KBM-7 (cell line): ENCODE results near the gene TOR4A.

Experiments
- DNase-seq: peaks from one replicate; pipeline ENCODE4 v3.0.0-alpha.2; 2015
- in situ Hi-C: fragments of 300-500 bp; cut with MboI; formaldehyde crosslinking; loops from 2 replicates; pipeline ENCODE4 v1.14.3; 2020; ENCODE audit warnings: low sequenced_read_pairs, low pct_unique_long_range_greater_than_20kb, mixed read lengths

Gene TOR4A

GRCh38 chr9:137268538-137269201 lies 8.9 kb upstream of the TOR4A start:
- in situ Hi-C loops: no loop called here
- no peak for DNase-seq

DNA sequence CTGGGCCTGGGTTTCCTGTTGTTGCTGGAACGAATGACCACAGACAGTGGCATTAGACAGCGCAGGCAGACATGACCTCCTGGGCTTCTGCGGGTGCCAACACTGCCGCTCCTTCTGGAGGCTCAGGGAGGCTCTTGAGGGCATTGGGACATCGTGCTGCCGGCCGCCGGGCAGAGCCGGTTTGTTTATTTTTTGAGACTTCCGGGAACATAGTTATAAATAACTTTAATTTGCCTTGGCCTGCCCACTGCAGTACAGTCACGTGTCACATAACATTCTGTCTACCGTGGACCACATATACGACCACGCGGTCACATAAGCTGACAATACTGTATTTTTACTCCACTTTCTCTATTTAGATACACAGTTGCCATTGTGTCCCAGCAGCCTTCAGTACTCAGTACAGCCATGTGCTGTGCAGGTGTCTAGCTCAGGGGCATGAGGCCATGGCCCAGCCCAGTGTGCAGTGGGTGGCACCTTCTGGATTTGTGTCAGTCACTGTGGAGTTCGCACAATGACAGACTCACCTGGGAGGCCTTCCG lies 8.2 kb upstream of the TOR4A start:
- in situ Hi-C loops: no loop called here
- DNase-seq: no peak

- in situ Hi-C loops: no loop called here
- DNase-seq: no peak
These were observed 6.4 kb upstream of the TOR4A start for GRCh38 chr9:137270929-137271695.

- in situ Hi-C loops: no loop called here
- DNase-seq: no peak
These were observed 5.8 kb upstream of the TOR4A start for GRCh38 chr9:137271696-137272076.

DNA sequence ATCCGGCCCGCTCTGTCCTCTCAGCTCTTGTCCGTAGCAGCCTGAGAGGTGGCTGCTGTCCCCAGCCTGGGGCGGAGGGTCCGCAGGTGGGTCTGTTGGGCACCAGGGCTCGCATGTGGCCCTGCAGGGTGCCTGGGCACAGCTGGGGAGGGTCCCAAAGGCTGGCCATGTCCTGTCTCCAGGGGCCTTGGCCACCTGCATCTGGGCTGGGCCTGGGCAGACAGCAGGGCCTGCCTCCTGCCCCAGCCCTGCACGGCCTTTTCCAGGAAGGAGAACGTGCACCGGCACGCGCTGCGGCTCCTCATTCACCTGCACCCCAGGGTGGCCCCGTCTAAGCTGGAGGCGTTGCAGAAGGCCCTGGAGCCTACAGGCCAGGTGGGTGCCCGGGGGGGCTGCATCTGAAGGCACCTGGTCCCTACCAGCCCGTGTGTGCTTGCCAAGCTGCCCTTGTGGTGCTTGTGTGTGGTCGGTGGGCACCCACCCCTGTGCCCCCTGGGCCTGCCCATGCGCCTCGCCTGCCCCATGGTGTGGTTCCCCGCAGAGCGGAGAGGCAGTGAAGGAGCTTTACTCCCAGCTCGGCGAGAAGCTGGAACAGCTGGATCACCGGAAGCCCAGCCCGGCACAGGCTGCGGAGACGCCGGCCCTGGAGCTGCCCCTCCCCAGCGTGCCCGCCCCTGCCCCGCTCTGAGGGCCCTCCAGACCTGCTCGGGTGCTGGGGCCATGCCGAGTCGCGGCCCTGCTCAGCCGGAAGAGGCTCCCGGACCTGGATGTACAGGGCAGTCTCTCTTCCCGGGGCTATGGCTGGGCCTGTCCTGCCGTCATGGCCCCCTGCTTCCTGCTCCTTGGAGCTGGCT lies 5.1 kb upstream of the TOR4A start:
- no peak for DNase-seq
- in situ Hi-C loops: no loop called here

- DNase-seq: no peak
- in situ Hi-C loops: no loop called here
These were observed 4.4 kb upstream of the TOR4A start for GRCh38 chr9:137273095-137273490.

DNA sequence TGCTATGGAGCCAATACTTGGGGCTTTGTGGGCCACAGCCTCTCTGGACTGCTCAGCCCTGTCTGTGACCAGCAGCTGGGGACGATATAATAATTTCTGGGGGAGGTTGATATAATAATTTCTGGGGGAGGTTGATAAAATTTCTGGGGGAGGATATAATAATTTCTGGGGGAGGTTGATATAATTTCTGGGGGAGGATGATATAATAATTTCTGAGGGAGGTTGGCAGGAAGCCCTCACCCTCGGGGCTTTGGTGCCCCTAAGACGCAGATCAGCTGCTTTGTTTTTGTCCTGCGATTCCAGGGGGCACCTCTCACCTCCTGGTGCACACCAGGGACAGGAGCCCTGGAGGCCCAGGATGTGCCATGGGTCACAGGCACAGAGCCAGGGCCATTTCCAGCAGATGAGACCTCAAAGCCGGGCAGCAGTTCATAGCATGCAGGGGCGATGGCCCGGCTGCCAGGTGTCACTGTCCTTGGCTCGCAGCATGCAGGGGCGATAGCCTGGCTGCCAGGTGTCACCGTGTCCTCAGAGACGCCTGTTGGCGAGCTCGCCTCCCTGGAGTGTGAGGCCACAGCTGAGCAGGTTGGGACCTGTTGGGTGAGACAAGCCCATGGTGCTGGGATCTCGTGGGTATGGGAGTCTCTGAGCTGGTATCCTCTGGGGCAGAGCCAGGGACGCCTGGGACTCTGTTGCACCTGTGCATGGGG lies 3.8 kb upstream of the TOR4A start:
- no peak for DNase-seq
- in situ Hi-C loops: no loop called here

GRCh38 chr9:137275203-137275587 lies 2.3 kb upstream of the TOR4A start:
- in situ Hi-C loops: no loop called here
- no peak for DNase-seq

GRCh38 chr9:137275588-137276472 lies 1.7 kb upstream of the TOR4A start:
- no peak for DNase-seq
- in situ Hi-C loops: no loop called here

DNA sequence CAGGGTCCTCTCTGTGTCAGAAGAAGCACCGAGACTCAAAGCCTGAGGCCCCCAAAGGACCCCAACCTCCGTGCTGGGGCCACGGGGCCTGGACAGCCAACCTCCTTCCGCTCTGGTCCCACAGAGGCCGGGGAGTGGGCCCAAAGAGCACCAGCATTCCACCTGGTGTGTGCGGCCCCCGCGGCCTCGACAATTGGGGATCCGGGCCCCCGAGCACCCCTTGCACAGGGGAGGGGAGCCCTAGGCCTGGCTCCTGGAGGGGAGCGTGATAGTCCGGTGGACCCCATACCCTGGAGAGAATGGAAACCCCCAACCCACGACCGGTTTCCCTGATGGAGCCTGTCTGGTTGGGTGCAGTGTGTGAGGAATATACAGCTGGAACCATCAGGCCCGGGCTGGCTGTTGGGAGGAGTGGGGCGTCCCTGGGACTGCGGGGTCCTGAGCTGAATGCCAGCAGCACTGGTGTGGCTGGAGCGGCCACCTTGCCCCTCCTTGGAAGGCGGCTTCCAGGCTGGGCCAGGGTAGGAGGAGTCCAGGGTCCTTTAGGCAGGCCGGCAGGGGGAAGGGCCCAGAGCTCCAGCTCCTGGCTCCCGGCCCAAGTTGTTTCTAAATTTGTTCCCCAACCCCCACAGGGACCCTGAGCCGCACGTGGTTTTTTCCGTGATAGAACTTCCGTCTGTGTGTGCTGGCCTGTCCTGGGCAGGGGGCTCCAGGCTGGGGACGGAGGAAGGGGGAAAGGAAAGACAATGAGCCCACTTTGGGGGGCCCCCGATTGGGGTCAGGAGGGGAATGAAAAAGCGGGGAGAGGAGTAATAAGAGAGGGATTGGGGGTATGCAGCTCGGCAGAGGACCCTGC lies 825 bp upstream of the TOR4A start:
- peak; percentile 91 for DNase-seq
- in situ Hi-C loops: no loop called here

DNA sequence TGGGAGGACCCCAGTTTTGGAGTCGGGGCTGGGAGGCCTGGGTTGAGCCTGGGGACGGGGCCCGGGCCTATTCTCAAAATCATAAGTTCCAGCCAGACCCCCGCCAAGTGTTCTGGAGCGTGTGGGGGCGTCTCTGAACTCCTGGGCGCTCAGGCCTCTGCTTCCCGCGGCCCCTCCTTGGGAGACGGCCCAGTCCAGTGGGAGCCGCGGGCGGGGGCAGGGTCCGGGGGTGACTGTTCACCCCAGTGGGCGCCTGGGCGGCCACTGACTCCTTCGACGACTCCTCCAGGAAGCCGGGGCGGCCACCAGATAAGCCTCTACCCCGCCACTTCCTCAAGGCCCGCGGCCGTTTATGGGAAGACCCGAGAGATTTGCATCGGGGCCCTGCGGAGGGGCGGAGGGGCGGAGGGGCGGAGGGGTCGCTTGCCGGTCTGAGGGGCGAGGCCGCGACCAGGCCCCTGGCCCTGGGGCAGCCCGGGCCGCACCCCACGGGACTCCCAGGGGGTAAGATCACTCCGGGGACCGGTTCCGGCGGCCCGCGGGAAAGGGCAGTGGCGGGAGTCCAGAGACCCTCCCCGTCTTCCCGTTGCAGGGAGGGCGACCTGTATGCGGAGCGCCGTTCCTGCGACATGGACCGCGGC lies 655 bp downstream of the TOR4A start:
- no peak for DNase-seq
- in situ Hi-C loops: no loop called here

DNA sequence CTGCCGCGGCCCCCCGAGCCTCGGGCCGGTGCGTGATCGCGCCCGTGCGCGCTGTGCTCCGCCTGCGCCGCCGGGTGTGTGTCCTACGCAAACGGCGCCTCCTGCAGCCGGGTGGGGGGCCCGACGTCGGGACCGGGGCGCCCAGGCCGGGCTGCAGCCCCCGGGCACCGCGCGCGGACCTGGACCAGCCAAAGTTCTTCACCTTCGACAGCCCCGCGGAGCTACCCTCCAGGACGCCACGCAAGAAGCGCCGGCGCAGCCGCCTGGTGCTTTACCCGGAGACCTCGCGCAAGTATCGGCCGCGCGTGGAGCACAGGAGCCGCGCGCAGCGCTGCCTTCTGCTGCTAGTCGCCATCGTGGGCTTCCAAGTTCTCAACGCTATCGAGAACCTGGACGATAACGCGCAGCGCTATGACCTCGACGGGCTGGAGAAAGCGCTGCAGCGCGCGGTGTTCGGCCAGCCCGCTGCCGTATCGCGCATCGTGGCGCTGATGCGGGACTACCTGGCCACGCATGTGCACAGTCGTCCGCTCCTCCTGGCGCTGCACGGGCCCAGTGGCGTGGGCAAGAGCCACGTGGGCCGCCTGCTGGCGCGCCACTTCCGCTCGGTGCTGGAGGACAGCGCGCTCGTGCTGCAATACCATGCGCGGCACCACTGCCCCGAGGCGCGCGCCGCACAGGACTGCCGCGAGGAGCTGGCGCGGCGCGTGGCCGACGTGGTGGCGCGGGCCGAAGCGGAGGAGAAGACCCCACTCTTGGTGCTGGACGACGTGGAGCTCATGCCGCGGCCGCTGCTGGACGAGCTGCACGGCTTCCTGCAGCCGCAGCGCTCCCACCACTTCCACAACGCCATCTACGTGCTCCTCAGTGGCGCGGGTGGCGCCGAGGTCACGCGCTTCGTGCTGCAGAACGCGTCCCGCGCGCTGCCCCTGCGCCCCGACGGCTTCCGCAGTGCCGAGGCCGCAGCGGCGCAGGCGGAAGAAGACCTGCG lies 1.5 kb downstream of the TOR4A start:
- DNase-seq: no peak
- in situ Hi-C loops: no loop called here

- in situ Hi-C loops: no loop called here
- no peak for DNase-seq
These were observed 2.4 kb downstream of the TOR4A start for GRCh38 chr9:137279741-137280473.

GRCh38 chr9:137280474-137281344 lies 3.2 kb downstream of the TOR4A start:
- DNase-seq: no peak
- in situ Hi-C loops: no loop called here
